GM18868 (cell line): Measurements from ENCODE around the gene MAEL.
A peak's percentile ranks its signal among the peaks of the same experiment; 100 is the strongest.

ENCODE experiments used
- ATAC-seq: cut with Tn5 transposase; IDR thresholded peaks from one replicate; pipeline ENCODE4 v1.9.1; 2021; ENCODE audit warnings: mild to moderate bottlenecking, moderate library complexity; ENCODE audit not compliant: unreplicated experiment

MAEL gene

DNA sequence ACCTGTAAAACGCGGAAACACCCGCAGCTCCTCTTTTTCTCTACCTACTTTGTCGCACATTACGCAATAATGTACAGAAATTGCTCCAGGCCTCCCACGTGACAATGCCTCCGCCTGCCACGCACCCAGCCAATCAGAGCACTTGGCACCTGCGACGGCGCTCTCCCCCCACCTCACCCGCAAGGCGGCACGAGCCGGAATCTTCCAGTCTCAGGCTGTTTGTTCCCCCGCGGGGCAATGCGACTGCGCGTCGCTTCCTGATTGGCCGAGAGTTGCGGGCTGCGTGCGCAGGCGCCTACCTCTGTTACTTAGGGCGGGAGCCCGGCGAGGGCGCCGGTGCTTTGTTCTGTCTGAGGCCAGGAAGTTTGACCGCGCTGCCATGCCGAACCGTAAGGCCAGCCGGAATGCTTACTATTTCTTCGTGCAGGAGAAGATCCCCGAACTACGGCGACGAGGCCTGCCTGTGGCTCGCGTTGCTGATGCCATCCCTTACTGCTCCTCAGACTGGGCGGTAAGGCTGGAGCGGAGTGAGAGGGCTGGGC is at the start of gene MAEL:
Gene MAEL (plus strand): TSS at position 307 of the 542 bp plus-strand sequence. CDS start 73 bp downstream, at position 380.
- ATAC-seq = no peak

DNA sequence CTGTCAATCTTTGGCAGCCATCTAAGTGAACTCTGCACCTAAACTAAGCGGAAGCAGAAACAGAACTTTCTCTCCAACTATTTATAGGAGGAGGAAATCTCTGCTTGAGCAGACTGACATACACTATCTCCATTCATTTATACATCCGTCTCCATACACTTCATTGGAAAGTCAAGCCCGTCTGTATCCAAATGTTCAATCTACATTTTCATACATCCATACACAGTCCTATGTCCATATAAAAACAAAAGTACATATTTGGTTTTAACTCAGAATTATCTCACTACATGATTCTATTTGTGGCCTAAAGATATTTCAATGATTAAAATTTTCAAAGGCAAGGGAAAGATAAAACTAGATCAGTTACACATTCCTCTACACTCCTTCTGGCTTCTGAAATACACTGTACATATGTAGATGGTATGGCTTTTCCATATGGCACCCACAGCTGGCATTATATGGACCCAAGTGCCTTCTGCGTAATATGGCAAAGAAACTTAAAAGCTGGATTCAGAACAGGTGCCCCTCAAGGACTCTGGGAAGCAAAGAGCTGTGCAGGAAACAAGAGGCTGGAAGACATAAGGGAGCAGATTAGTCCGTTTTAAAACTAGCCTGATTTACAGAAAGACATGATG is 49.2 kb upstream of the MAEL start:
- ATAC-seq = no peak

DNA sequence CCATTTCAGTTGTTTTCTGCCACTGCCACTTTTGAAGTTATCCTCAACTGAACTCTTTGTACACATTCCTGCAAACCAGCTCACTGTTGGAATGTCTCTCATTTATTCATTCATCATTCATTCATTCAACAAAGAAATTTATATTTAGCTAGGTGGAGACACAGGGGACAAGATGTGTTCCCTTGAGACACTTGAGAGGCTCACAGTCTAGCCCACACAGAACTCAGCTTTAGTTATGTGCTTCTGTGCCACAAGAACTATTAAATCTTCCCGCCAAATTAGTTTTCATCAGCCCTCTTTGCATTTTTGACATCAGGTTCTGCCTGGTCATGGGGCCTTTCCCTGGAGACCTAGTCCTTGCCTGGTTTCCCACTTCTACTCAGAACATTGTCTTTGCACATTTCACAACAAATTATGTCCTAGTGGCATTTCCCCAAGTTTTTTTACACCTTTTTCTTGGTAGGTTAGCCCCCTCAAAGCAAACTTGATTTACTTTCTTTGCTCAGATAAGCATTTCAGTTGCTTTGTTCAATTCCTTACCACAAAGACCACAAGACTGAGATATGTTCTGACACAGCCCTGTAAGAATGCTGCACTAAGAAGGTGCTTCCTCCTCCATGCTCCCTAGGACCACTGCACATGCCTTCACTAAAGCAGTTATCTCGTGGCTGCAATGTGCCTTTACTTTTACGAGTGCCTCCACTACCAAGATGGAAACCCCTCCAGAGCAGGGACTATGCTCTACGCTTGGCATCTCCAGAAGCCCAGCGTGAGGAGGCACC is 44.7 kb upstream of the MAEL start:
- peak; percentile 75 for ATAC-seq

DNA sequence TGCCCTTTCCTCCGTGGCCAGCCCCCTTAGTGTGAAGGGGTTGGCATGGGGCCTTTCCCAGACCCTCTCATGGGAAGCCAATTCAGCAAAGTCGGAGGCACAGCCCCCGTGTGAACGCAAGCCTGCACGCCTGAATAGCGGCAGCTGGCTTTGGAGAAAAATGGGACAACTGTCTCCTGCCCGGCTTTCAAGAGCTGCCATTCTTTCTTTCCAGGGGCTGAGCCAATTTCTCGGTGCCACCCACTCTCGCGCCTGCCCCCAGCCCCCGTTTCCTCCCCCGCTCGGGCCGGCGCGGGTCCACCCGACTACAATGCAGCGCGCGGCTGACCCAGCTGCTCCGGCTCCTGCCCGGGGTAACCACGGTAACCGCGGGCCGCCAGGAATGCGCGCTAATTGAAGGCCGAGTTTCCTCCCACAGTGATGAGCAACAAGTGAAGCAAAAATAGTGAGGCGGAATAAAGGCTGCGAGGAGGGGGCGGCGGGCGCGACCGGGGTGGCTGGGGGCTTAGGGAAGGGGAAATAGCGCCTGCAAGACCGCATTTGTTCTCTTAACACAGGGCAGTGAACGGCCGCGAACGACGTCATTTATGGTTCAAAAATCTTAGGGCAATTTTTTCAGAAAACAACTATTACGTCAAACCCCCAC is 41.6 kb upstream of the MAEL start:
- no peak for ATAC-seq

DNA sequence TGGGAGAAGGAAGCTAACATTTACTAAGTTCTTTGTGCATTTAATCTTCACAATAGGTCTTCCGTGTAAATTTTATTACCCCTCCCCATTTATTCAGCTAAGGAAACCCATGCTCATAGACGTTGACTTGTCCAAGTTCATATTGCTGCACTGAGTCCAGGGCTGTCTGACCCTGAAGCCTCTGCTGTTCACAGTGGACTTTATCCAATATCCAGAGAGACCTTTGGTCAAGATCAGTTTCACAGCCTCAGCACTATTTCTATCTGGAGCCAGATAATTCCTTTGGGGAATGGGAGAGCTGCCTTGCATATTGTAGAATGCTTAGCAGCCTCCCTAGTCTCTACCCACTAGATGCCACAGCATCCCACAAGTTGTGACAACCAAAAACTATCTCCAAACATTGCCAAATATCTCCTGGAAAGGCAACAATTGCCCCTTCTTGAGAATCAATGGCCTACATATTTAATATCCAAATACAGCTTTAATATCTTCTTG is 40.2 kb upstream of the MAEL start:
- ATAC-seq = no peak

DNA sequence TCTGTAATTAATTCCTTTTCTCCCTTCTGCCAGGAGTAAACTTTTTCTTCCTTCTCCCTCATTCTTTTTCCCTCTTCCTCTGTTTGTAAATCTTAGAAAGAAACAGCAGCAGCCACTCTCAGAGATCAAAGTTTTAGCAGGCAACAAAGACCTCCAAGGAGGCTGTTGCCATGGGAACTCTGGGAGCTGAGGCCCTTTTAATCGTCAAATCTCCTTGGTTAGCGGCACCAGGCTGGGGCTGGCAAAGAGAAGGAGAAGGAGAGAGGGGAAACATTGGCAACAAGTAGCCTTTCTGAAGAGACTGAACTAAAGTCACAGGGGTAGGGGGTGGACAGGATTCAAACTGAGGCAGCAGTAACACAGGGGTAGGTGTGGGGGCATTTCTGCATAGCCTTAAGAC is 38.9 kb upstream of the MAEL start:
- ATAC-seq = no peak

DNA sequence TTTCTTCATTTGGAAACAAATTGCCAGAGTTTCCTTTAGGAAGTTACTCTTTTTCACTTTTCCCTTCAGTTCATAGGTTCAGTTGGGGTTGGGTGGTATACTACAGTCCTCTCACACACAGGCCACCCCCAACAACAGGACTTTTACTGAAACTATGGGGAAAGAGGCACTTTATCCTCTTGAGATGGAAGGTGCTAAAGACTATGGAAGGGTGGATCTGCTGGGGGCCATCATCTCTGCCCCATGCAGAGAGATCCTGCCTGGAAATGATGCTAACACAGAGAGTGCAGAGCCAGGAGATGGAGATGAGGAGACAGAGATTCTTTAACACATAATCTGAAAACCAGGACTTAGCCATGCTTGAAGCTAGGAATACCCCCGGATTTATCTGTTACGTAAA is 38.0 kb upstream of the MAEL start:
- ATAC-seq = no peak

DNA sequence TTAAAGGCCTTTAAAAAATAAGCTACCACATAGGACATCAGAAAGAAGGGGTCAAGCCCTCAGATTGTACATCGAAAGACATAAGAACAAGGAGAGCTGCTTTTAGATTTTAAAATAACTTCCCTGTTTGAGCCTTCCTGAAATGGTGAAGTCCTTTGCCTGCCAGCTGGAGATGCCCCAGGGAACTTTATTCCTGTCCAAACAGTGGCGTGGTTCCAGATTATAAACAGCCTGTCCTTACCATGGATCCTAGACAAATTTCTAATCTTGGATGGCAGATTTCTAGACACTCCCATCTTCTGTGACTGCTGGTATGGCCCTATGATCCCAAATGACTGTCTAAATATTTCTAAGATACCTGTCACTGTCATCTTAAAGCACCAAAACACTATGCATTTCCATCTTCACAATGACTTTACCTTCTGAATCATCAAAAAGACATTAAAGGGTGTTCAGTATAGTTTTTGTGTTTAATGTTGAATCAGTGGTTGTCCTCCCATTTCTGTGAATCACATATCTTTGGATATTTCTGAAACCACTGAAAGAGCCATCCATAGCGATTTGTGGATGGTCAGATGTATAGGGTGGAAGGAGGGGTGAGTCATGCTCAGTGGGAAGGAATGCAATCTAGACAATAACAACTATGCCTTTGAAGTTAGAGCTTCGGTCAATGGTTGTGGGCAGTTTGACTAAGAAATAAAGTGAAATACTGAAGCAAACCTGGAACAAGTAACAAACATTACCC is 36.9 kb upstream of the MAEL start:
- ATAC-seq = no peak

DNA sequence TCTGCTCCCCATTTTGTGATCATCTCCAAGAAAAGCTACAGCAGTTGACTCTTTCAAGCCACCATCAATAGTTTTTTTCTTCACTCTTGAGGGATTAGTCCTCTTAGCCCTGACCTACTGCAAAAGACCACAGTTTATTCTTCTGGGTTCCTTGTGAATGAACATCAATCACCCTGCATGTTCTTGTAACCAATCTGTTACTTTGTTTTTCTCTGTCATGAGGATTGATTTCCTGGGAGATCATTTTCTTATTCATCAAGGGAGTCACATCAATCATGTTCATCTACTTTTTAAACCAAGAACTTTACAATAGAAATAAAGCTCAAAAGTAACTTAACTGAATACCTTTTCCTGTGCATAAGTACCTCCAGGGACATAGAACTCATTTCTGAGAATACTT is 35.6 kb upstream of the MAEL start:
- no peak for ATAC-seq

DNA sequence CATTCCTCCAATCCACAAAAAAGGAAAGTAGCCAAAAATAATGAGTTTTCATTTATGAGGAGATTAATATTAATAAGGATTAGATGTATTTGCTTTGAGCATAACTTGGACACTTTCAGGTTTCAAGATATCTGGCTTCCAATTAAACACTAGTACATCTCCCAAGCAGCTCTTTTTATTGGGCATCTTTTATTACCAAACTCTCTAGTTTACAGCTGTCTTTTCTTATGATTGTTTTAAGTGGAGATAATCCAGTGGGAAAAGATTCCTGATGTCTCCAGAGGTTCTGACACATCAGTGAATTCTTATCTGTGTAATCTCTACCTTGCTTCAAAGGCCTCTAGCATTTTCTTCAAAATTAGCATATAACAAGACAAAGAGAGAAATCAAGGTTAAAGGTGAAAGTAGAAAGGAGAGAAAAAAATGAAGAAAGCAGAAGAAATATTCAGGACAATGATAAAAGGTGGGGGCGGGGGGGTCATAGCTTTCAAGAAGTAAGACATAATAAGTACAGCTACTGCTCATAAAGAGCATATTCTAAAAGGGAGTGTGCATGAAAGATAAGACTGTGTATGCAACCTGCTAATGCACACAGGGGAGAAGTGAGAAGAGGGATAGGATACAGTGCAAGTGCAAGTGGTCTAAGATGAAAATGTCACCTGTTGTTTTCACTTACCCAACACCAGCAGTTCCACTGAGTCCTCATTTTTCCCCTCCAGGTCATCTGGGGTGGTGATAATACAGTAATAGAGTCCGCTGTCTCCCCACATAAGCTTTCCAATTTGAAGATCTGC is 32.8 kb upstream of the MAEL start:
- ATAC-seq = no peak

DNA sequence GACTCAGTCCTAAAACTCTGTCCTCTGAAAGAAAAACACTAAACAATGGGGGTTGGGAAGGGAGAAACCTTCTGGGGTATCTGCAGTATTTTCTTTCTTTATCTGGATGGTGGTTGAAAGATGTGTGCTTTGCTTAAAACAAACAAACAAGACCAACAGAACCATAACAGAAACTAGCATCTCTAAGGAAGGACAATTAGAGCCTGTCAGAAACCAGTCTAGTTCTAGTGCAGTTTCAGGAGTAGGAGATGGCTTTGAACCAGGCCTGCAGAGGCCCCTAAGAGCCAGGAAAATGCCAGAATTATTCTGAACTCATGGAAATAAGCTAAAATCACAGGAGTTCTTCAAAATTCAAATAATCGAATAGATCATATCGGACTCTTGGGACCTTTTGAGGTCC is 32.2 kb upstream of the MAEL start:
- ATAC-seq = no peak

DNA sequence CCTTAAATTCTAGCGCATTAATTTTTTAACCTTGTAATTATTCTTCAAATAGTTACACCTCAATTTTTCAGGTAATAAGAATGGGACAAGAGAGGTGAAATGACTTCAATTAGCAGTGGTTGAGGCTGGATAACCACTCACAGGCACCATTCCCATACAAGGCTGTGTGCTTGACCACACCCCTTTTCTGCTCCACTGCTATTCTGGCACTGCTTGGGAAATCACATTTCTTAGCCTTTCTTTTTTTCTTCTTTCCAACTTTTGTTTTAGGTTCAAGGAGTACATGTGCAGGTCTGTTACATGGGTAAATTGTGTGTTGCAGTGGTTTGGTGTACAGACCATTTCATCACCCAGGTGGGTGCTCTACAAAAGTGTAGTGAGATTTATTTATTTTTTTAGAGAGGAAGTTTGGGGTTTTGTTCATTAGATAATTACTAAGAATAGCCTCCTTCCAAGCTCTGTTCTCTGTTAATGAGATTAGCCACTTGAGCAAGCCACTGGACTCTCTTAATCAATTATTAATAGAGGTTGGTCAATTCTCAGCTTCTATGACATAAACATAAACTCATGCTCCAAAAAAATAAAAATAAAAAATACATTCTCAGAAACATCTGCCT is 28.1 kb upstream of the MAEL start:
- no peak for ATAC-seq

DNA sequence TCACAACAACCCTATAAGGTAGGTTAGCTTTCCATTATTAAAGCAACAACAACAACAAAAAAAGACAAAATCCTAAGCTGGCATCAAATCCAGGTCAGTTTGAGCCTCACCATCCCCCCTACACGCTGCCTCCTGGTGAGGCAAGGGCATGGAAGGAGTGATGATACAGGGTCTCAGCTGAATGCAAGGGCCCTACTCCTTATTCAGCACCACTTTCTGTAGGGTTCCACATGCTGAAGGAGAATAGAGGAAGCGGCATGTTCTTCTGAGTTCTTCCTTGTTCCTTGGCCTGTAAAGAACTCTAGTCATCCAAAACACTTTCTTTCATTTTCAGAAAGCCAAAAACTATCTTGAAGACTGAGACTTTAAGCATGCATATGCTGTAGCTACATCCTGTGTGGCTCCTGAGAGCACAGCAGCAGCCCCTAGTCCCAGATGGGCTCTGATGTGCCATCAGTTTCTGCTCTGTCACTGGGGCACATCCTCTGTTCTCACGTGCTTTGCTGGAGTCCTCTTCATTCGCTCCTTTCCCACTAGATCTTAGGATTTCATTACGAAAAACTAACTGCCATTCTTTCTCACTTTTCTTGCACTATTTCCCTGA is 19.9 kb upstream of the MAEL start:
- ATAC-seq = peak; percentile 74

DNA sequence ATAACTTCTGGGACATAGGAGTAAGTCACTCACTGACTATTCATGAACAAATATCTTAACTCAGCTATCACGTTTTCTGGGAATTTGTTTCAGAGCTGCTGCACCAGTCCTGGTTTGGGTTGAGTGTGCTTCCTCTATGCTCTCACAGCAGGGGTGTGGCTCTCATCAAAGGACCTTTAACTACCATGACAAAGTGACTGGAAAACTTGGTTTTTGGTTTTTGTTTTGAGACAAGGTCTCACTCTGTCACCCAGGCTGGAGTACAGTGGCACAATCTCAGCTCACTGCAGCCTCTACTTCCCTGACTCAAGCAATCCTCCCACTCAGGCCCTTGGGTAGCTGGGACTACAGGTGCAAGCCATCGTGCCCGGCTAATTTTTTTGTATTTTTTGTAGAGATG is 17.8 kb upstream of the MAEL start:
- no peak for ATAC-seq

DNA sequence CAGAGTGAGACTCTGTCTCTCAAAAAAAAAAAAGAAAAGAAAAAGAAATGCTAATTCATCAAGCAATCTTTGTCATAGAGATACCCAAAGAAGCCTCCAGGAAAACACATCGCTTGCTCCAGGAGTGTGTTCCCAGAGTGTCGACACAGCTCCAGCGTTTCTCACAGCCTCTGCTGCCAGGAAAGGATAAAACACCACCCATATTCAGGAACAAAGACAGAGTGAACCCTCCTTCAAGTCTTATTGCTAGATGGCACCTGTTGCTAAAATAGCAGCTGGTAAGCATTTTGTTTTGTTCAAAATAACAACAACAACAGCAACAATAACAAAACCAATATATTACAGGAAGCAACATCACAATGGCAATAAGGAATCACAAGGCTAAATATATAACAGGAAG is 16.9 kb upstream of the MAEL start:
- no peak for ATAC-seq

DNA sequence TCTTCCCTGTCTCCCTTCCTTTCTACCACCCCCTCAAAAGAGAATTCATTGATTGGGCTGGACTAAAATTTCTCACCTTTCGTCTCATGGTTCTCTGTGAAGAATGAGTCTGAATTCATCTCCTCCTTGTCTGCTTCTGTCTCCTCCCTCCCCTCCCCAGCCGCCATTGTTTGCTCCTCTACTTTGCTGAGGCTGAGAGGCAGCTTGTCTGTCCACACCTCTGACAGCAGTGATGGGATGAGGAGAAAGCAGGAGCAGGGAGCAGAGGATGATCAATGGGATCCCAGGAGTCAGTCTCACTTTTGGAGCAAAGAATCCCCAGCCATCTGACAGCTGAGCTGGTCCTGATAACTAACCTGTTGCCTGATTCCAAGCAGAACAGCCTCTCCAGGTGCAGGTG is 16.3 kb upstream of the MAEL start:
- no peak for ATAC-seq

DNA sequence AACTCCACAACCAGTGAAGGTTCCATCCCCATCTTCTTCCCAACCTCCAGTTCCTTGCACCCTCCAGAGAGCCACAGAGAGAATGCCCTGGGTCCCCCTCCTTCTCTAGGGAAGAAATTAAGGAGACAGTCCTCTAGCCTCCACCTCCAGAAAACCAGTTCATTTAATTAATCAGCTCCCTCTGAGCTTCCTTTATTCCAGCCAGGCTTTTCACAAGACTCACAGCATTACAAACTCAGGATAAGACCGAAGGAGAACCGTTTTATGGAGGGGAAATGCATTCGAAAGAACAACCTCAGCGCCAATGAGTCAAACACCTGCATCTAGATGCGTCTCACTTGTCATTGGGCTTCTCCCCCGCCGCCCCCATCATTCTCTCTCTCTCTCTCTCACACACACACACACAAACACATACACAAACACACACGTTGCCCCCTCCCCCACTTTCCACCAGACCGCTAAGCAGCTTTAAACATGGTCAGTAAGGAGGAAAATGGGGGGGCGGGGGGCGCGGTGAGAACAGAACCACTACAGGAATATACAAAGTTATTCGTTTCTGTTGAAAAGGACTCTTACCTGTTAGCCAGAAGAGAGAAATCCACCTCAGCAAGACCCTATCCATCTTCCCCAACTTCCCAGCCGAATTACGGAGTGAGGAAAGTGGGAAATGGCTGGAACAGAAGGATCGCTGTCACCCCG is 14.3 kb upstream of the MAEL start:
- ATAC-seq = no peak

DNA sequence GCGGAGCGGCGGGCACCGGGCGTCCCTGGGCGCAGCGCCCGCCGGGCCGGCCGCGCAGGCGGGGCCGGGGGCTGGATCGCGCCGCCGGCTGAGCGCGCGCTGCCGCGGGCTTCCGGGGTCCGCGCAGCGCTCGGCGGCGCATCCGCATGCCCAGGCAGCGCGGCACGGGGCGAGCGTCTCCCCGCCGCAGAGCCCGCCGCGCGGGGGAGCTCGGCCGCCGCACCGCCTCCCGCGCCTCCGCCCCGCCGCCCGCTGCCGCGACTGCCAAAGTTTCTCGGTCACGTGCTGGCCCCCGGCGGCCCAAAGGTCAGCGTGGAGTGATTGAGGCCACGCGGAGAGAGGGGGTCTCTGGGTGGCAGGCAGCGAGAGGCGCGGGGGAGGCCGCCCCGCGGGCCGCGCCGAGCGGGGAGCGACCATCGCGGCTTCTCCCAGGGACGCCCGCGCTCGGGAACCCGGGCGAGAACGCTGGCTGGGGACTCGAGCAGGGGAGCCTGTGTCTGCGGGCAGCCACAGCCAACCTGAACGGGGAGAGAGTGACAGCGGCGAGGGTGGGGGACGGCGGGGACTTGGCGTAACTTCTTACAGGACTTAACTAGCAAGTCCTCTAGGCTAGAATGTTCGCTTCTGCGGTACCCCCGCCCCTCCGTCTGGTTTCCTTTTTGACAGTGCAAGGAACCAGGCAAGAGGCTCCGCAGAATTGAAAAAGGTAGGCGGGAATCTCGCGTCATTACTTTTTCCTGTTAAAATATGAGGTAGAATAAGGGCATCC is 13.5 kb upstream of the MAEL start, which contains the start of gene ILDR2:
Gene ILDR2 (minus strand): TSS at position 180 of the 769 bp plus-strand sequence. CDS start 272 bp downstream, outside the sequence.
- peak; percentile 65 for ATAC-seq
